GM12892 (cell line): ENCODE measurements around the gene DNAJC17.
A peak's percentile ranks its signal among the peaks of the same experiment; 100 is the strongest.

Source experiments
- DNase-seq: peaks from one replicate; pipeline ENCODE4 v3.0.0; 2011; ENCODE audit not compliant: insufficient read length
- FAIRE-seq: peaks from 2 replicates; lab custom pipeline; 2011; peaks lifted over from hg19 to GRCh38; lab: Jason Lieb, UNC
- POLR2A ChIP-seq: IDR thresholded peaks from 2 replicates; pipeline ENCODE4 v1.6.1; 2011; ENCODE audit warnings: low read depth, low read length, control low read depth
- POLR2AphosphoS5 ChIP-seq: IDR thresholded peaks from 2 replicates; pipeline ENCODE4 v1.6.1; 2011; ENCODE audit warnings: low read depth, low read length, control low read depth
- TAF1 ChIP-seq: IDR thresholded peaks from 2 replicates; pipeline ENCODE4 v1.6.1; 2011; ENCODE audit warnings: low read depth, mild to moderate bottlenecking, control low read depth, low read length, borderline replicate concordance

DNAJC17 gene

DNA sequence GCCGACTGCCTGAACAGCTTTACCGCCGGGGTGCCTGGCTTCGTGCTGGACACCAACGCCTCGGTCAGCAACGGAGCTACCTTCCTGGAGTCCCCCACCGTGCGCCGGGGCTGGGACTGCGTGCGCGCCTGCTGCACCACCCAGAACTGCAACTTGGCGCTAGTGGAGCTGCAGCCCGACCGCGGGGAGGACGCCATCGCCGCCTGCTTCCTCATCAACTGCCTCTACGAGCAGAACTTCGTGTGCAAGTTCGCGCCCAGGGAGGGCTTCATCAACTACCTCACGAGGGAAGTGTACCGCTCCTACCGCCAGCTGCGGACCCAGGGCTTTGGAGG is 37.4 kb upstream of the DNAJC17 start:
- DNase-seq (no peak), FAIRE-seq (no peak)
- TF ChIP-seq POLR2A (no peak), POLR2AphosphoS5 (no peak), TAF1 (no peak)

- DNase-seq (peak; percentile 63), FAIRE-seq (no peak)
- TF ChIP-seq POLR2AphosphoS5 (no peak), POLR2A (no peak), TAF1 (no peak)
Measured at GRCh38 chr15:40843885-40844695, 36.8 kb upstream of the DNAJC17 start, which contains the start of gene SPINT1. Gene SPINT1, plus strand, starts transcription at chr15:40844048. Its CDS starts 507 bp downstream, at chr15:40844555.

DNA sequence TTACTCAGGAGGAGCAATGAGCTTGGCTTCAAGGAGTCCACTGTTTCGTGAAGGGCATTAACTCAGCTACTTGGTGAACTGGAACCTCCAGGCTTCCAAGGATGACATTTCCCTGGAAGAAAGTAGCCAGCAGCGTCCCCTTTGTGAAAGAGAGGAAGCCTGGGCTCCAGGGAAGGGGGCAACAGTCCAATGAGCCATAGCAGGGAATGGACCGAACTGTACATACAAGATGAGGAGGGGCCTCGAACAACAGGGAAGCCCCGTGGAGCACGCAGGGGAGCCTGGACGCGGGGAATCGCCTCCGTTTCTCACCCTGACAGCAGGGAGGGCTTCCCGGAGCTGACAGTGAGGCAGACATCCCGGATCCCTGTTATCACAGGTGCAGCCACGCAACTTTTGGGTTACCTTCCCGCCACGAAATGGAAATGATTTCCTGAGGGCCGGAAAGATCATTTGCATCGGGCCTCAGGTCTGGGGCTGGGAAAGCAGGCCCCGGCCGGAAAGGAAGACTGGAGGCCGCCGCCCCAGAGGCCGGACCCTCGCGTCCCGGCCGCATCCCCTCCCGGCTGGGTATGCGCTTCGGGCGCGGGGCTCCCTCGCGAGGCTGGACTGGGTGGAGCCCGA is 36.1 kb upstream of the DNAJC17 start:
- DNase-seq (no peak), FAIRE-seq (no peak)
- TF ChIP-seq TAF1, result no peak
- TF ChIP-seq POLR2A, result no peak
- TF ChIP-seq POLR2AphosphoS5, result no peak

GRCh38 chr15:40841741-40842140 is 34.5 kb upstream of the DNAJC17 start:
- DNase-seq (no peak), FAIRE-seq (no peak)
- no peak for TF ChIP-seq POLR2A
- no peak for TF ChIP-seq TAF1
- no peak for TF ChIP-seq POLR2AphosphoS5

DNA sequence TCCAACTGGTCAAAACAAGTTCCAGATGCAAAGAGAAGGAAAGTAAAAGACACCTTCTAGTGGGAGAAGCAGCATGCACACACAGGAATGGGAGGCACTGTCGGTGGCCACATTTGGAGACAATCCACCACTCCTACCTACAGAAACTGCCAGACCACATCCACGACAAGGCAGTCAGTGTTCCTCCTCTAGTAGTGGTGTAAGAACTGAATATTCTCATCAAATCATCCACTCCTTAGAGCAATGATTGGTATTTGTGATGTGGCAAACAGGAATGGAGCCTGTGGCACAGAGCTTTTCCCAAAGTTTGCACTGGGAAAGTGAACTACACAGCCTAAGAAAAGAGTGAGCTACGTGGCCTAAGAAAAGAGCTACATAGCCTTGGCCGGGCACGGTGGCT is 31.5 kb upstream of the DNAJC17 start:
- DNase-seq (no peak), FAIRE-seq (no peak)
- TF ChIP-seq POLR2AphosphoS5, result no peak
- no peak for TF ChIP-seq POLR2A
- TF ChIP-seq TAF1, result no peak

- no peak for DNase-seq
- no peak for FAIRE-seq
- TF ChIP-seq POLR2A (no peak), POLR2AphosphoS5 (no peak), TAF1 (no peak)
Measured at GRCh38 chr15:40836020-40836419, 28.7 kb upstream of the DNAJC17 start.

DNA sequence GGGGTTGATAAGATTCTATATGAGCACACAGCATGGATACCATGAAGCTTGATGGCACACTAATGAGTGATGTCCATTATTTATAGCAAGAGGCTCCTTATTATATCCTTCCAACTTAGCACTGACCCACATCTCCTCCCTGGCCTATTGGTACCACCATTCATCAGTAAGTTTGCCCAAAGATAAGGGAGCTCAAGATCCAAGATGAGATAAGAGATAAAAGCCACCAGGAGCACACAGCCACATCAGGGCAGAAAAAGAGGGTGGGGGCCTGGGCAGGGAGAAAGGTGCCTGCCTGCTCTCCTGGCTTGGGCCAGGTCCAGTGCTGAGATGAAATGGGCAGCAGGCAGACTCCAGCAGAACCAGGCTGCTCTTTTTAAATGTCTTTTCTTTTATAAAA is 25.6 kb upstream of the DNAJC17 start:
- FAIRE-seq, result no peak
- no peak for TF ChIP-seq POLR2AphosphoS5
- TF ChIP-seq TAF1, result no peak
- TF ChIP-seq POLR2A, result no peak
- DNase-seq, result no peak

DNA sequence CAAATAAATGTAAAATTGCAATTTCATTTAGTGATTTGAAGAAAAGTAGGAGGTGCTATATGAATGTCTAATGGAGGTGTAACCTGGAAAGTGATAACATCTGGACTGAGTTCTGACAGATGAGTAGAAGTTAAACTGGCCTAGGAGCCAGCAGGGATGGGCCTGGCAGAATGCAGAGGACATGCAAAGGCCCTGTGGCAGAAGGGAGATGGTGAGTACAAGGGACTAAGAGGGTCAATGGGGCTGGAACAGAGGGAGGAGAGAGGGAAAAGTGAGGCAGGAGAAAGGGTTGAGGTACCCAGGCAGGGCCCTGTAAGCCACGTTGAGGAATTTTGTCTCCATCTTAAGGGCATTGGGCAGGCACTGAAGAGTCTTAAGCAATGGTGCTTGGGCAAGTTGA is 24.6 kb upstream of the DNAJC17 start:
- DNase-seq, result no peak
- TF ChIP-seq TAF1 (no peak), POLR2A (no peak), POLR2AphosphoS5 (no peak)
- no peak for FAIRE-seq

- TF ChIP-seq POLR2A (no peak), POLR2AphosphoS5 (no peak), TAF1 (no peak)
- no peak for FAIRE-seq
- DNase-seq, result no peak
Measured at GRCh38 chr15:40830884-40831283, 23.6 kb upstream of the DNAJC17 start.

DNA sequence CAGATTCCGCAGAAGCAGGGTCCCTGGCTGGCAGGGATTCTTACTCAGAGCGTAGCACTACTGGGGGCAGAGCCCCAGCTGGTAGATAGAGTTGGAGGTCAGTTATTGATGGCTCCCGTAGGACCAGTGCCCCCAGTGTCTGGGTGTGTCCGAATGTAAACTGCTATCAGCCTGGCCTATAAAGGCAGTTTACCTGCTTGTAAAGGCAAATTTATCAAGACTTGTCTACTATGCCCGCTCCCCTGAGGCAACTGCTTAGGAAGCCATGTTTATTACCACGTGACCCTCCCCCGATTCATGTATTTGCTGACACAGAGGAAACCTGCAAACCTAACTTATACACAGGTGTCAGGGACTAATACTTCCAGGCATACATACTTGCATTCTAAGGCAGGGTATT is 21.8 kb upstream of the DNAJC17 start:
- DNase-seq (no peak), FAIRE-seq (no peak)
- TF ChIP-seq POLR2AphosphoS5 (no peak), TAF1 (no peak), POLR2A (no peak)

DNA sequence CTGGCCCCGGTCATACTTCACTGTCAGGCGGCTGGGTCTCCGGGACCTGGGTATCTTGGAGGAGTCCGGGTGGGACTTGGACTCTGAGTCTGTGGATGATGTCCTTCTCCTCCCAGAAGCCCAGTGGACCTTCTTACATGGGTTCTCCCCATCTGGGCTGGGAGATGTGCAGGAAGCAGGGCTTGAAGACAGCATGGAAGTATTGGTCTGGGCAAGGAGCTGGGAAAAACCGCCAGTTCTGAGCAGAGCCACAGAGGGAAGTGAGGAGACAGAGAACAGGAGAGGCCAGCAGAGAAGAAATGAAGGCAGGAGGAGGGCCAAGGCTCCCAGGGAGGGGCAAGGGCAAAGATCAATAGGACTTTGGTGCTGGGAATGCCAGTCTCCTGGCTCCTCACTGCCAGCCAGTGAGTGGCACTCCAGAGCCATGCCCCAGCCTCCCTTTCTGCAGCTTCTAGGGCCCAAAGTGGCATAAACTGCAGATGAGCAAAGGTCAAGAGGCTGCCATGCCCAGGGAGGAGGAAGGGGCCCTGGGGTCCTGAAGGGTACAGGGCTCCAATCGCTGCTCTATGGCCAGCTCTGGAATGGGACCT is 21.3 kb upstream of the DNAJC17 start, which contains the start of gene PPP1R14D:
Gene PPP1R14D (minus strand): TSS at position 262 of the 590 bp plus-strand sequence. CDS start 67 bp downstream, at position 195.
- TF ChIP-seq POLR2AphosphoS5 (no peak), POLR2A (no peak), TAF1 (no peak)
- DNase-seq (no peak), FAIRE-seq (no peak)
